ENCODE data around the gene RABGAP1L. TPM values are rescaled to one million over a fixed set of nuclear protein-coding genes. Genes with fewer than 3 reads are reported as not detected.
"Not testable (repeated sequence)": the region's sequence is repeated elsewhere in the genome, so short reads cannot be mapped to it uniquely, and the experiment has no call there.

Gene RABGAP1L
- total RNA-seq, 1 donor from 2014 or later = 36.9 TPM

DNA sequence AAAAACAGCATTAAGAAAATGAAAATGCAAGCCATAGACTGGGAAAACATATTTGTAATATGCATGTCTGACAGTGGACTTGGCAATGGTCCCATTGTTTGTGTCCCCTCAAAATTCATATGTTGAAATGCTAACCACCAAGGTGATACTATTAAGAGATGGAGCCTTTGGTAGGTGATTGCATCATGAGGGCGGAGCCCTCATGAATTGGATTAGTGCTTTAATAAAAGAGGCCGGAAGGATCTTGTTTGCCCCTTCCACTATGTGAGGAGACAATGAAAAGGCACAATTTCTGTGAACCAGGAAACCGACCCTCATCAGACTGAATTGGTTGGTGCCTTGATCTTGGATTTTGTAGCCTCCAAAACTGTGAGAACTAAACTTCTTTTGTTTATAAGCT is 520.8 kb downstream of the RABGAP1L start:
- no peaks in the 10 kb centered on the region for H3K27me3 Mint-ChIP-seq
- no peaks in the 10 kb centered on the region for H3K9me3 Mint-ChIP-seq
- no peaks in the 10 kb centered on the region for H3K4me1 Mint-ChIP-seq
- no peaks in the 10 kb centered on the region for H3K36me3 Mint-ChIP-seq (ENCODE audit: low read depth)
- intact Hi-C loops (cut with micrococcal nuclease) = no loop called here
- no peak overlapping the region for H3K27ac Mint-ChIP-seq
- DNase-seq = no peak
- no peak overlapping the region for H3K4me3 Mint-ChIP-seq

DNA sequence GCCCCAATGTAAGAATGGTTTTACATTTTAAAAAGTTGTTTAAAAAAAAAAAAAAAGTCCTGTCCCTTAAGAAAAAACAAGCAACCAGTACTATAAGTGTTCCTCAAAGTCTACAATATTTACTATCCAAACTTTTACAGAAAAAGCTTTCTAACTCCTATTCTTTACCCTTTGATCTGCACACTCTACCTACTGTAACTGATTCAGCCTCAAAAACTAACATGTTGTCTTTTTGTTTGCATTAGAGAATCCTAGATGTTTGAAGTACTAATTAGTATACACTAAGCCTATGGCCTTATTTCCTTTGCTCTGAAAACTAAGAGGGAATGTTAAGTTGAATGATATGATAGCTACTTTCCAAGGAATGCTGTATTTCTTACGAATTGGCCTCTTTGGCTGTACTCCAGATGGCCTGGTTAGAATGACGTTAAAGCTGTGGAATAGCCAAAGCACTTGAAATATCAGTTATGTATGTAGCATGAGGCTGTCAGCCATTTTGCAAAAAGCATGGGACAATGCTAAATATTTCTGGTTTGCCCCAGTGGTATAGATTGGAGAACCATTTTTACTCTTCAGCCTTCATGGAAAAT is 523.2 kb downstream of the RABGAP1L start:
- Mint-ChIP-seq H3K27ac (no peak overlapping the region), H3K36me3 (ENCODE audit: low read depth) (no peaks in the 10 kb centered on the region), H3K4me1 (no peaks in the 10 kb centered on the region), H3K4me3 (no peak overlapping the region), H3K27me3 (no peaks in the 10 kb centered on the region), H3K9me3 (no peaks in the 10 kb centered on the region)
- intact Hi-C loops (cut with micrococcal nuclease) = no loop called here
- no peak for DNase-seq

DNA sequence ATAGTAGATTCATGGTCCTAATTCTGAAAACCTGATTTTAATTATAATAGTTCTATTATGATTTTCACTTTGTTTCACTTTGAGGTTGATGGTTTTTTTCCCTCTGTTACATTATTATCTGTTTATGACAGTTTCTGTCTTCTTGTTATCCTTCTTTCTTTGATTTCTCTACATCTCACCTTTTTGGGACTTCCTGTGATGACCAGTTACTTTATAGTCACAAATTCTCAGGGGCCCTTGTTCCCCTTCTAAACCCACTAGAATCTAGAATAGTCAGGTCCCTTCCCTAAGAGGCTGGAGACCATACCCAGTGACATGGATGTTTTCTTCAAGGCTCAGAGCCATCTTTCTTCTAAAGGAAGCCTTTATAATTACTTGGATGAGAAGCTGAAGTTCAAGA is 526.9 kb downstream of the RABGAP1L start:
- Mint-ChIP-seq H3K4me3 (no peak overlapping the region), H3K4me1 (no peaks in the 10 kb centered on the region), H3K27me3 (no peaks in the 10 kb centered on the region), H3K27ac (no peak overlapping the region), H3K9me3 (no peaks in the 10 kb centered on the region), H3K36me3 (ENCODE audit: low read depth) (no peaks in the 10 kb centered on the region)
- intact Hi-C loops (cut with micrococcal nuclease) = no loop called here
- DNase-seq = no peak

- no peak overlapping the region for H3K4me3 Mint-ChIP-seq
- no peaks in the 10 kb centered on the region for H3K27me3 Mint-ChIP-seq
- H3K9me3 Mint-ChIP-seq = no peaks in the 10 kb centered on the region
- DNase-seq = no peak
- H3K36me3 Mint-ChIP-seq (ENCODE audit: low read depth) = no peaks in the 10 kb centered on the region
- intact Hi-C loops (cut with micrococcal nuclease) = no loop called here
- no peak overlapping the region for H3K27ac Mint-ChIP-seq
- H3K4me1 Mint-ChIP-seq = no peaks in the 10 kb centered on the region
Observed at GRCh38 chr1:174689524-174689923, 530.2 kb downstream of the RABGAP1L start.

GRCh38 chr1:174690266-174690665 is 530.9 kb downstream of the RABGAP1L start:
- Mint-ChIP-seq H3K9me3 (peaks cover 3% of the 10 kb centered on the region), H3K4me3 (no peak overlapping the region), H3K36me3 (ENCODE audit: low read depth) (no peaks in the 10 kb centered on the region), H3K4me1 (no peaks in the 10 kb centered on the region), H3K27ac (no peak overlapping the region), H3K27me3 (no peaks in the 10 kb centered on the region)
- DNase-seq = no peak
- intact Hi-C loops (cut with micrococcal nuclease) = no loop called here

GRCh38 chr1:174692313-174692712 is 533.0 kb downstream of the RABGAP1L start:
- H3K27me3 Mint-ChIP-seq = no peaks in the 10 kb centered on the region
- H3K36me3 Mint-ChIP-seq (ENCODE audit: low read depth) = no peaks in the 10 kb centered on the region
- DNase-seq = no peak
- H3K27ac Mint-ChIP-seq = no peak overlapping the region
- no peaks in the 10 kb centered on the region for H3K4me1 Mint-ChIP-seq
- H3K9me3 Mint-ChIP-seq = peaks cover 3% of the 10 kb centered on the region
- intact Hi-C loops (cut with micrococcal nuclease) = no loop called here
- no peak overlapping the region for H3K4me3 Mint-ChIP-seq

GRCh38 chr1:174693085-174693484 is 533.8 kb downstream of the RABGAP1L start:
- H3K27ac Mint-ChIP-seq = no peak overlapping the region
- no peaks in the 10 kb centered on the region for H3K4me1 Mint-ChIP-seq
- DNase-seq = no peak
- H3K27me3 Mint-ChIP-seq = no peaks in the 10 kb centered on the region
- peaks cover 3% of the 10 kb centered on the region for H3K9me3 Mint-ChIP-seq
- H3K36me3 Mint-ChIP-seq (ENCODE audit: low read depth) = no peaks in the 10 kb centered on the region
- no peak overlapping the region for H3K4me3 Mint-ChIP-seq
- intact Hi-C loops (cut with micrococcal nuclease) = no loop called here

- H3K36me3 Mint-ChIP-seq (ENCODE audit: low read depth); H3K27me3 Mint-ChIP-seq; H3K4me3 Mint-ChIP-seq; H3K4me1 Mint-ChIP-seq; intact Hi-C loops (cut with micrococcal nuclease); H3K27ac Mint-ChIP-seq; H3K9me3 Mint-ChIP-seq; DNase-seq: not testable (repeated sequence)
Observed at GRCh38 chr1:174693539-174693938, 534.2 kb downstream of the RABGAP1L start.

GRCh38 chr1:174696026-174696821 is 536.9 kb downstream of the RABGAP1L start:
- H3K27ac Mint-ChIP-seq = no peak overlapping the region
- no peak for DNase-seq
- intact Hi-C loops (cut with micrococcal nuclease) = no loop called here
- peaks cover 3% of the 10 kb centered on the region for H3K9me3 Mint-ChIP-seq
- no peaks in the 10 kb centered on the region for H3K27me3 Mint-ChIP-seq
- no peaks in the 10 kb centered on the region for H3K36me3 Mint-ChIP-seq (ENCODE audit: low read depth)
- no peaks in the 10 kb centered on the region for H3K4me1 Mint-ChIP-seq
- H3K4me3 Mint-ChIP-seq = no peak overlapping the region

DNA sequence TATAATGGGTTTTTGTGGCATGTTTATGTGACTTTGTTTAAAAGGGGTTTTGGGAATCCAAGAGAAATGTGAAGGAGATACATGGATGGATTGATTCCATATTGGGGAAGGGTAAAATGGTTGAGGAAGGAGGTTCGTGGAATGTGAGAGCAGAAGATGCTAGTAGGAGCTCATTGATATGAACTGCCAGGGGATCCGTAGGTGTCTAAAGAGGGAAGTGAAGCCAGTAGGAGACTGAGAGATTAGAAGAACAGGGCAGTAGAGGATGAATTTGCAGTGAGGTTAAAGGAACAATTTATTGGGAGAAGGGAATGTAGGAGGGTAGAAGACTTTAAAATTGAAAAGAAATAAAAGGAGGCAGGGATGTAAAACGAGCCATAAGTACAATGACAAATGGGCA is 541.0 kb downstream of the RABGAP1L start:
- H3K4me1 Mint-ChIP-seq = no peaks in the 10 kb centered on the region
- peaks cover under 1% of the 10 kb centered on the region for H3K9me3 Mint-ChIP-seq
- DNase-seq = no peak
- H3K27me3 Mint-ChIP-seq = no peaks in the 10 kb centered on the region
- H3K27ac Mint-ChIP-seq = no peak overlapping the region
- no peak overlapping the region for H3K4me3 Mint-ChIP-seq
- intact Hi-C loops (cut with micrococcal nuclease) = no loop called here
- H3K36me3 Mint-ChIP-seq (ENCODE audit: low read depth) = no peaks in the 10 kb centered on the region

- DNase-seq = no peak
- Mint-ChIP-seq H3K4me3 (no peak overlapping the region), H3K27me3 (no peaks in the 10 kb centered on the region), H3K36me3 (ENCODE audit: low read depth) (no peaks in the 10 kb centered on the region), H3K4me1 (no peaks in the 10 kb centered on the region), H3K27ac (no peak overlapping the region), H3K9me3 (no peaks in the 10 kb centered on the region)
- intact Hi-C loops (cut with micrococcal nuclease) = no loop called here
Observed at GRCh38 chr1:174700775-174701174, 541.5 kb downstream of the RABGAP1L start.

DNA sequence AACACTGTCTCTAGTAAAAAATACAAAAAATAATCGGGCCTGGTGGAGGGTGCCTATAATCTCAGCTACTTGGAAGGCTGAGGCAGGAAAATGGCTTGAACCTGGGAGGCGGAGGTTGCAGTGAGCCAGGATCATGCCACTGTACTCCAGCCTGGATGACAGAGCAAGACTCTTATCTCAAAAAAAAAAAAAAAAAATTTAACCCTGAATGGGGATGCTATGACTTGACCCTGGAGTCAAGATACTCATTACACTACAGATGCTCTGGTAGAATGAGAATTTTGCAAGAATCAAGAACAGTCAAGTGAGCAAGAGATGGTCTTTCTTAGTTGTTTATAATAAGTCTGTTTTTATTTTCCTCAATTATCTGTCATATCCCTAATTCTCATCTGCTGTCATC is 542.2 kb downstream of the RABGAP1L start:
- H3K27me3 Mint-ChIP-seq = no peaks in the 10 kb centered on the region
- H3K4me3 Mint-ChIP-seq = no peak overlapping the region
- no peak overlapping the region for H3K27ac Mint-ChIP-seq
- DNase-seq = no peak
- no peaks in the 10 kb centered on the region for H3K36me3 Mint-ChIP-seq (ENCODE audit: low read depth)
- no peaks in the 10 kb centered on the region for H3K4me1 Mint-ChIP-seq
- intact Hi-C loops (cut with micrococcal nuclease) = no loop called here
- no peaks in the 10 kb centered on the region for H3K9me3 Mint-ChIP-seq

DNA sequence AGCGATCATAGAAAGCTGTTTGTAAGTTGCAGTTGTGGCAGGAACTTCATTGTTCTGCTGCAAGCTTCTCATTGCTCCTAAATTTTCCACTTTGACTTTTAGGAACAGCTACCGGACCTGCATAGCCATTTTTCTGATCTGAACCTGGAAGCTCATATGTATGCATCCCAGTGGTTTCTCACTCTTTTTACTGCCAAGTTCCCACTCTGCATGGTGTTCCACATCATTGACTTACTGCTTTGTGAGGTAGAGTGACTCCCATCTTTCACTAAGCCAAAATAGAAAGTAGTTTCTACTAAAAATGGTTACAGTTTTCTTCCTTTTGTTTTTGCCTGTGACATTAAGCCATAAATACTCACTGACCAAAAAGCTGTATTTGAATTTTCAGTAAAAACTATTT is 542.7 kb downstream of the RABGAP1L start:
- Mint-ChIP-seq H3K36me3 (ENCODE audit: low read depth) (no peaks in the 10 kb centered on the region), H3K27ac (no peak overlapping the region), H3K27me3 (no peaks in the 10 kb centered on the region), H3K9me3 (no peaks in the 10 kb centered on the region), H3K4me1 (no peaks in the 10 kb centered on the region), H3K4me3 (no peak overlapping the region)
- no peak for DNase-seq
- intact Hi-C loops (cut with micrococcal nuclease) = no loop called here

GRCh38 chr1:174703309-174703708 is 544.0 kb downstream of the RABGAP1L start:
- Mint-ChIP-seq H3K27me3 (no peaks in the 10 kb centered on the region), H3K4me3 (no peak overlapping the region), H3K27ac (no peak overlapping the region), H3K9me3 (no peaks in the 10 kb centered on the region), H3K36me3 (ENCODE audit: low read depth) (no peaks in the 10 kb centered on the region), H3K4me1 (no peaks in the 10 kb centered on the region)
- no peak for DNase-seq
- intact Hi-C loops (cut with micrococcal nuclease) = no loop called here

GRCh38 chr1:174704300-174704699 is 545.0 kb downstream of the RABGAP1L start:
- Mint-ChIP-seq H3K27ac (no peak overlapping the region), H3K36me3 (ENCODE audit: low read depth) (no peaks in the 10 kb centered on the region), H3K4me1 (no peaks in the 10 kb centered on the region), H3K27me3 (no peaks in the 10 kb centered on the region), H3K9me3 (no peaks in the 10 kb centered on the region), H3K4me3 (no peak overlapping the region)
- no peak for DNase-seq
- intact Hi-C loops (cut with micrococcal nuclease) = no loop called here

All from activated CD4-positive, alpha-beta T cell treated with anti-CD3 and anti-CD28 coated beads, Interleukin-2, amount 10 ng/mL, durations not matched to agents 24 days and 14 days (primary cell).